SK-N-SH (cell line): Measurements from ENCODE around the gene PLAGL2. TPM values are rescaled to one million over a fixed set of nuclear protein-coding genes. Genes with fewer than 3 reads are reported as not detected.
"Not testable (repeated sequence)": the region's sequence is repeated elsewhere in the genome, so short reads cannot be mapped to it uniquely, and the experiment has no call there.

Experiments
- CTCF ChIA-PET: fragments of 300-600, 350-600 bp; formaldehyde crosslinking; extraction: SDS; loops from one replicate; lab custom pipeline; 2021; lab: Yijun Ruan, JAX
- POLR2A ChIA-PET: fragments of 350-600 bp; sonication (Branson Sonifier 250); formaldehyde crosslinking; extraction: SDS; loops from one replicate; lab custom pipeline; 2020; ENCODE audit warnings: antibody characterized with exemption, inconsistent platforms; lab: Yijun Ruan, JAX
- DNase-seq: peaks from one replicate; pipeline ENCODE4 v3.0.0; 2012
- H2AFZ ChIP-seq: fragments of 200-600 bp; sonication (generic); 2 replicates; pipeline ENCODE4 v1.8.1; 2016; ENCODE audit warnings: antibody characterized with exemption, mild to moderate bottlenecking, low read depth
- H3F3A ChIP-seq: fragments of 200-600 bp; sonication (generic); replicated peaks from 2 replicates; pipeline ENCODE3; 2016; ENCODE audit warnings: antibody characterized with exemption, mild to moderate bottlenecking; ENCODE audit not compliant: insufficient read depth
- H3K27ac ChIP-seq, 2 experiments: fragments of 200-500 bp in 1 of 2; fragments of 200-600 bp in 1 of 2; sonication (Bioruptor generic) in 1 of 2; sonication (generic), shearing (Covaris generic) in 1 of 2; 2 replicates each; pipeline versions ENCODE4 v1.5.1 to v1.6.1; 2014 to 2016; ENCODE audit warnings: low read depth in 2 of 2, inconsistent platforms in 1 of 2, low read length in 1 of 2, mild to moderate bottlenecking in 1 of 2, mixed read lengths in 1 of 2
- H3K27me3 ChIP-seq: fragments of 200-600 bp; sonication (generic), shearing (Covaris generic); 2 replicates; pipeline ENCODE4 v1.6.1; 2016; ENCODE audit warnings: mixed run types; ENCODE audit not compliant: insufficient read depth
- H3K36me3 ChIP-seq, 2 experiments: fragments of 200-500 bp in 1 of 2; fragments of 200-600 bp in 1 of 2; sonication (Bioruptor generic) in 1 of 2; sonication (generic) in 1 of 2; replicated peaks in 1 of 2; 2 replicates each; pipeline versions ENCODE3 to v1.5.1; 2014 to 2016; ENCODE audit warnings: low read length in 1 of 2, mild to moderate bottlenecking in 1 of 2; ENCODE audit not compliant: insufficient read depth in 2 of 2, control insufficient read depth in 1 of 2
- H3K4me1 ChIP-seq, 2 experiments: fragments of 200-500 bp in 1 of 2; fragments of 200-600 bp in 1 of 2; sonication (Bioruptor generic) in 1 of 2; sonication (generic), shearing (Covaris generic) in 1 of 2; 2 replicates each; pipeline versions ENCODE4 v1.5.1 to v1.6.1; 2014 to 2016; ENCODE audit warnings: low read depth in 1 of 2, low read length in 1 of 2, mixed run types in 1 of 2; ENCODE audit not compliant: insufficient read depth in 2 of 2, control insufficient read depth in 1 of 2
- H3K4me2 ChIP-seq: fragments of 200-600 bp; sonication (generic), shearing (Covaris generic); 2 replicates; pipeline ENCODE4 v1.6.1; 2017; ENCODE audit warnings: mixed run types
- H3K4me3 ChIP-seq, 2 experiments: fragments of 200-500 bp in 1 of 2; fragments of 200-600 bp in 1 of 2; sonication (Bioruptor generic) in 1 of 2; sonication (generic), shearing (Covaris generic) in 1 of 2; 2 replicates each; pipeline versions ENCODE4 v1.5.1 to v1.8.1; 2014 to 2016; ENCODE audit warnings: low read depth in 2 of 2, inconsistent platforms in 1 of 2, low read length in 1 of 2, mild to moderate bottlenecking in 1 of 2, mixed read lengths in 1 of 2, moderate library complexity in 1 of 2
- H3K79me2 ChIP-seq: fragments of 200-600 bp; sonication (generic); 2 replicates; pipeline ENCODE4 v1.8.1; 2017; ENCODE audit warnings: mild to moderate bottlenecking; ENCODE audit not compliant: insufficient read depth
- H3K9ac ChIP-seq: fragments of 200-600 bp; sonication (generic); 2 replicates; pipeline ENCODE4 v1.6.1; 2017; ENCODE audit warnings: mixed run types
- H3K9me2 ChIP-seq: fragments of 200-600 bp; sonication (generic); 2 replicates; pipeline ENCODE4 v1.6.1; 2017; ENCODE audit warnings: mixed run types
- H3K9me3 ChIP-seq: fragments of 200-600 bp; sonication (generic); 2 replicates; pipeline ENCODE4 v1.6.1; 2017; ENCODE audit warnings: mixed run types, mild to moderate bottlenecking, moderate library complexity
- H4K20me1 ChIP-seq: fragments of 200-600 bp; sonication (generic); 2 replicates; pipeline ENCODE4 v1.6.1; 2017; ENCODE audit warnings: mild to moderate bottlenecking, mixed run types; ENCODE audit not compliant: insufficient read depth
- EP300 ChIP-seq, 2 experiments: IDR thresholded peaks; 2 replicates each; pipeline versions ENCODE4 v1.4.0 to v1.6.1; 2012; ENCODE audit warnings: borderline replicate concordance in 1 of 2, low read depth in 1 of 2, low read length in 1 of 2
- FOXJ3 ChIP-seq: sonication (generic); formaldehyde crosslinking; IDR thresholded peaks from 2 replicates; pipeline ENCODE4 v1.5.1; 2020; ENCODE audit warnings: mild to moderate bottlenecking, missing genetic modification reagents
- MEF2A ChIP-seq: IDR thresholded peaks from 2 replicates; pipeline ENCODE4 v1.4.0; 2012; ENCODE audit warnings: low read depth, borderline replicate concordance
- MXI1 ChIP-seq: IDR thresholded peaks from 2 replicates; pipeline ENCODE4 v1.6.1; 2012; ENCODE audit warnings: mild to moderate bottlenecking, low read depth, low read length, improper control_type of control experiment
- NFIC ChIP-seq: IDR thresholded peaks from 2 replicates; pipeline ENCODE4 v1.4.0; 2012; ENCODE audit warnings: borderline replicate concordance
- NRF1 ChIP-seq: IDR thresholded peaks from 2 replicates; pipeline ENCODE4 v1.6.1; 2012; ENCODE audit warnings: low read depth, mild to moderate bottlenecking, low read length
- POLR2AphosphoS5 ChIP-seq: IDR thresholded peaks from 2 replicates; pipeline ENCODE4 v1.6.1; 2012; ENCODE audit warnings: low read depth, low read length
- RAD21 ChIP-seq: IDR thresholded peaks from 2 replicates; pipeline ENCODE4 v1.6.1; 2012; ENCODE audit warnings: mild to moderate bottlenecking, low read length
- RCOR1 ChIP-seq: fragments of 150-350 bp; IDR thresholded peaks from 2 replicates; pipeline ENCODE4 v1.6.1; 2017; ENCODE audit warnings: antibody characterized with exemption, low read length
- RFX5 ChIP-seq: IDR thresholded peaks from 2 replicates; pipeline ENCODE4 v1.6.1; 2012; ENCODE audit warnings: mild to moderate bottlenecking, improper control_type of control experiment, low read length
- RXRA ChIP-seq: IDR thresholded peaks from 2 replicates; pipeline ENCODE4 v1.4.0; 2012; ENCODE audit warnings: low read depth, mild to moderate bottlenecking, borderline replicate concordance
- SIN3A ChIP-seq: IDR thresholded peaks from 2 replicates; pipeline ENCODE4 v1.6.1; 2012; ENCODE audit warnings: low read depth, mild to moderate bottlenecking, low read length, moderate library complexity, borderline replicate concordance
- SMC3 ChIP-seq: IDR thresholded peaks from 2 replicates; pipeline ENCODE4 v1.6.1; 2012; ENCODE audit warnings: low read depth, low read length, improper control_type of control experiment
- TAF1 ChIP-seq: IDR thresholded peaks from 2 replicates; pipeline ENCODE4 v1.6.1; 2012; ENCODE audit warnings: low read depth, mild to moderate bottlenecking, low read length, moderate library complexity, borderline replicate concordance
- TCF12 ChIP-seq: IDR thresholded peaks from 2 replicates; pipeline ENCODE4 v1.4.0; 2012
- WGBS: methylation state at CpG from one replicate; pipeline ENCODE4 v1.1.6; 2017; ENCODE audit warnings: low lambda C conversion rate; 5-methylcytosine and 5-hydroxymethylcytosine counted together
- polyA plus RNA-seq, 3 experiments: library from polyadenylated mRNA; depleted of rRNA; stranded (reverse); fragments of >200 nt; gene quantifications; 2 replicates each; pipeline ENCODE4 v1.2.3, GENCODE V29; 2012
- TF ChIP-seq, protein P1 (sequence below): IDR thresholded peaks from 2 replicates; pipeline ENCODE4 v1.4.0; 2012; ENCODE audit warnings: low read depth
- TF ChIP-seq, protein P2 (sequence below): fragments of 150-350 bp; IDR thresholded peaks from 2 replicates; pipeline ENCODE4 v1.6.1; 2016; ENCODE audit warnings: mild to moderate bottlenecking, low read depth, low read length
- TF ChIP-seq, protein P3 (sequence below): fragments of 200-600 bp; sonication (generic); IDR thresholded peaks from 2 replicates; pipeline ENCODE4 v1.6.1; 2017; ENCODE audit warnings: antibody characterized with exemption, mild to moderate bottlenecking, moderate library complexity

The PLAGL2 gene
- polyA plus RNA-seq, 1 of the 3 experiments (the other 2 are of a cell fraction), result 4.0 TPM

DNA sequence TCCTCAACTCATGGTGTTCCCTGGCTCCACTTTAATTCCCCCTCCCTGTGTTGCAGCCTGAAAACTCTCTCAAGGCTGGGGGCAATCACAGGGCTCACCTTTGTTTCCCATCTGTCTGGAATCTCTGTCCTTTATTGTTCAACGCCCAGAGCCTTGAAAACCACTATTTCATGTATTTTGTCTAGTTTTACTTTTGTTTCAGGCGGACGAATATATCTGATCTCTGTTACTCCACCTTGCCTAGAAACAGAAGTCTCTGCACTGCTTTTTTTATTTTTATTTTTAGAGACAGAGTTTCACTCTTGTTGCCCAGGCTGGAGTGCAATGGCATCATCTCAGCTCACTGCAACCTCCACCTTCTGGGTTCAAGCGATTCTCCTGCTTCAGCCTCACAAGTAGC is 27.6 kb downstream of the PLAGL2 start:
- H3K79me2 ChIP-seq, result no peaks in the 10 kb centered on the region
- H2AFZ ChIP-seq, result no peak overlapping the region
- POLR2A ChIA-PET, result no interaction called here
- no peak overlapping the region for H3K4me2 ChIP-seq
- 88% methylated on average over 4 of the region's 4 CpGs for WGBS
- DNase-seq, result no peak
- H3K27me3 ChIP-seq, result no peaks in the 10 kb centered on the region
- no peaks in the 10 kb centered on the region for H3K9me3 ChIP-seq
- no peaks in the 10 kb centered on the region for H3K9me2 ChIP-seq
- CTCF ChIA-PET, result no interaction called here
- no peak overlapping the region for H3K27ac ChIP-seq
- H4K20me1 ChIP-seq, result no peaks in the 10 kb centered on the region
- H3K9ac ChIP-seq, result no peak overlapping the region
- H3K4me3 ChIP-seq, result no peak overlapping the region
- H3K36me3 ChIP-seq, result no peaks in the 10 kb centered on the region
- TF ChIP-seq NFIC, result no peak
- no peak for TF ChIP-seq SMC3
- no peak for TF ChIP-seq NRF1
- TF ChIP-seq, protein P1, sequence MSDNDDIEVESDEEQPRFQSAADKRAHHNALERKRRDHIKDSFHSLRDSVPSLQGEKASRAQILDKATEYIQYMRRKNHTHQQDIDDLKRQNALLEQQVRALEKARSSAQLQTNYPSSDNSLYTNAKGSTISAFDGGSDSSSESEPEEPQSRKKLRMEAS, result no peak
- no peak for TF ChIP-seq FOXJ3 (CRISPR knock-in tag)
- no peak for TF ChIP-seq TCF12
- no peak for TF ChIP-seq RAD21
- TF ChIP-seq, protein P2, sequence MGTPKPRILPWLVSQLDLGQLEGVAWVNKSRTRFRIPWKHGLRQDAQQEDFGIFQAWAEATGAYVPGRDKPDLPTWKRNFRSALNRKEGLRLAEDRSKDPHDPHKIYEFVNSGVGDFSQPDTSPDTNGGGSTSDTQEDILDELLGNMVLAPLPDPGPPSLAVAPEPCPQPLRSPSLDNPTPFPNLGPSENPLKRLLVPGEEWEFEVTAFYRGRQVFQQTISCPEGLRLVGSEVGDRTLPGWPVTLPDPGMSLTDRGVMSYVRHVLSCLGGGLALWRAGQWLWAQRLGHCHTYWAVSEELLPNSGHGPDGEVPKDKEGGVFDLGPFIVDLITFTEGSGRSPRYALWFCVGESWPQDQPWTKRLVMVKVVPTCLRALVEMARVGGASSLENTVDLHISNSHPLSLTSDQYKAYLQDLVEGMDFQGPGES, result no peak
- no peak for TF ChIP-seq POLR2AphosphoS5
- TF ChIP-seq, protein P3, sequence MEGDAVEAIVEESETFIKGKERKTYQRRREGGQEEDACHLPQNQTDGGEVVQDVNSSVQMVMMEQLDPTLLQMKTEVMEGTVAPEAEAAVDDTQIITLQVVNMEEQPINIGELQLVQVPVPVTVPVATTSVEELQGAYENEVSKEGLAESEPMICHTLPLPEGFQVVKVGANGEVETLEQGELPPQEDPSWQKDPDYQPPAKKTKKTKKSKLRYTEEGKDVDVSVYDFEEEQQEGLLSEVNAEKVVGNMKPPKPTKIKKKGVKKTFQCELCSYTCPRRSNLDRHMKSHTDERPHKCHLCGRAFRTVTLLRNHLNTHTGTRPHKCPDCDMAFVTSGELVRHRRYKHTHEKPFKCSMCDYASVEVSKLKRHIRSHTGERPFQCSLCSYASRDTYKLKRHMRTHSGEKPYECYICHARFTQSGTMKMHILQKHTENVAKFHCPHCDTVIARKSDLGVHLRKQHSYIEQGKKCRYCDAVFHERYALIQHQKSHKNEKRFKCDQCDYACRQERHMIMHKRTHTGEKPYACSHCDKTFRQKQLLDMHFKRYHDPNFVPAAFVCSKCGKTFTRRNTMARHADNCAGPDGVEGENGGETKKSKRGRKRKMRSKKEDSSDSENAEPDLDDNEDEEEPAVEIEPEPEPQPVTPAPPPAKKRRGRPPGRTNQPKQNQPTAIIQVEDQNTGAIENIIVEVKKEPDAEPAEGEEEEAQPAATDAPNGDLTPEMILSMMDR, result no peak
- TF ChIP-seq MXI1, result no peak
- TF ChIP-seq TAF1, result no peak
- no peak for TF ChIP-seq RXRA
- H3F3A ChIP-seq, result no peaks in the 10 kb centered on the region
- no peaks in the 10 kb centered on the region for H3K4me1 ChIP-seq

DNA sequence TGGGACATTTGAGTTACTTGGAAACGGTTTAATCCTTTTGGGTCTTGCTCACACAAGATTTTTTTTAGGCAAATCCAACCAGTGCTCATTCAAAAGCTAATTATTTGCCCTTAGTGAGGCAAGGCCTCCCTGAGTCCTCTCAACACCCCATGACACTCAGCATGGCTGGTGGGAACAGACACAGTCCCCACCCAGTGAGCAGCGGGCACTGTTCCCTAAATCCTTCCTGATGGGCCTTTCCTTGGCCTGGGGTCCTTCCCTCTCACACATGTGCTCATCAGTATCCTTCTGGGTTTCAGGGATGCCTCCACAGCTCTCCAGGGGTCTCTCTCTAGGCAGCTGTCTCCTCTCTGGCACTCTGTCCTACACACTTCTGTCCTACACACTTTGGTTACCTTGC is 28.0 kb downstream of the PLAGL2 start:
- H2AFZ ChIP-seq, result no peak overlapping the region
- CTCF ChIA-PET, result no interaction called here

DNA sequence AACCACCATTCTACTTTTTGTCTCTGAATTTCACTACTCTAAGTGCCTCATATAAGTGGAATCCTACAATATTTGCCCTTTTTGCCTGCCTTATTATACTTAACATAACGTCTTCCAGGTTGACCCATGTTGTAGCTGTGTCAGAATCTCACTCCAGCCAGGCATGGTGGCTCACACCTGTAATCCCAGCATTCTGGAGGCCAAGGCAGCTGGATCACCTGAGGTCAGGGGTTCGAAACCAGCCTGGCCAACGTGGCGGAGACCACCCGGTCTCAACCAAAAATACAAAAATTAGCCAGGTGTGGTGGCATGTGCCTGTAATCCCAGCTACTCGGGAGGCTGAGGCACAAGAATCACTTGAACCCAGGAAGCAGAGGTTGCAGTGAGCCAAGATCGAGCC is 29.8 kb downstream of the PLAGL2 start:
- WGBS, result 78% methylated on average over 7 of the region's 7 CpGs
- H3K9ac ChIP-seq, H3K36me3 ChIP-seq, H3K27ac ChIP-seq, H3K9me3 ChIP-seq, POLR2A ChIA-PET, CTCF ChIA-PET, H3K4me3 ChIP-seq, H4K20me1 ChIP-seq, H3K9me2 ChIP-seq, H3K79me2 ChIP-seq, H3K4me2 ChIP-seq, H3K4me1 ChIP-seq, H3K27me3 ChIP-seq, DNase-seq, H3F3A ChIP-seq, H2AFZ ChIP-seq: not testable (repeated sequence)

More for the DNA sequence above, 28.0 kb downstream of the PLAGL2 start:
- 48% methylated on average over 2 of the region's 2 CpGs for WGBS
- no peaks in the 10 kb centered on the region for H3F3A ChIP-seq
- H3K36me3 ChIP-seq, result no peaks in the 10 kb centered on the region
- no peaks in the 10 kb centered on the region for H3K9me3 ChIP-seq
- H3K4me3 ChIP-seq, result no peak overlapping the region
- H3K79me2 ChIP-seq, result no peaks in the 10 kb centered on the region
- H3K4me2 ChIP-seq, result no peak overlapping the region
- H3K27me3 ChIP-seq, result no peaks in the 10 kb centered on the region
- DNase-seq, result no peak
- TF ChIP-seq EP300 (IDR thresholded peaks at IDR 0.05; ENCODE audit: borderline replicate concordance in 1 of 2, low read depth in 1 of 2, low read length in 1 of 2) (no peak), RFX5 (no peak), RCOR1 (no peak), MEF2A (no peak), SIN3A (no peak), NRF1 (no peak), RXRA (no peak), NFIC (no peak)
- TF ChIP-seq, protein P1, result no peak
- TF ChIP-seq, all 33 proteins: peak for 0
- Histone ChIP-seq H3K27ac (no peak overlapping the region), H3K9me2 (no peaks in the 10 kb centered on the region), H4K20me1 (no peaks in the 10 kb centered on the region), H3K9ac (no peak overlapping the region), H3K4me1 (no peaks in the 10 kb centered on the region)
- POLR2A ChIA-PET, result no interaction called here
